Parathyroid adenoma (tissue), 2 donors: ENCODE results near the gene GNA15.

Experiments
- H2AFZ ChIP-seq: fragments of 300-600 bp; sonication (generic); one replicate; pipeline ENCODE4 v1.7.0; 2017; ENCODE audit warnings: antibody characterized with exemption, mild to moderate bottlenecking
- H3K27ac ChIP-seq: fragments of 300-600 bp; sonication (generic); one replicate; pipeline ENCODE4 v1.7.0; 2017
- H3K27me3 ChIP-seq: fragments of 300-600 bp; sonication (generic); one replicate; pipeline ENCODE4 v1.7.0; 2017; ENCODE audit warnings: low read length; ENCODE audit not compliant: control insufficient read depth, insufficient read depth
- H3K36me3 ChIP-seq: fragments of 300-600 bp; sonication (generic); one replicate; pipeline ENCODE4 v1.7.0; 2017; ENCODE audit warnings: low read length; ENCODE audit not compliant: control insufficient read depth, insufficient read depth
- H3K4me1 ChIP-seq: fragments of 300-600 bp; sonication (generic); one replicate; pipeline ENCODE4 v1.7.0; 2017; ENCODE audit warnings: control low read depth
- H3K4me2 ChIP-seq: fragments of 300-600 bp; sonication (generic); one replicate; pipeline ENCODE4 v1.7.0; 2017; ENCODE audit warnings: low read length
- H3K4me3 ChIP-seq: fragments of 300-600 bp; sonication (generic); one replicate; pipeline ENCODE4 v1.7.0; 2017; ENCODE audit warnings: low read depth, low read length
- H3K79me2 ChIP-seq: fragments of 300-600 bp; sonication (generic); one replicate; pipeline ENCODE4 v1.7.0; 2017; ENCODE audit warnings: control low read depth
- H3K9ac ChIP-seq: fragments of 300-600 bp; sonication (generic); one replicate; pipeline ENCODE4 v1.7.0; 2017; ENCODE audit warnings: mild to moderate bottlenecking
- H3K9me3 ChIP-seq: fragments of 300-600 bp; sonication (generic); one replicate; pipeline ENCODE4 v1.7.0; 2017; ENCODE audit warnings: low read length; ENCODE audit not compliant: control insufficient read depth
- TF ChIP-seq, protein P1 (sequence below): fragments of 300-600 bp; sonication (generic); IDR thresholded peaks from one replicate; pipeline ENCODE4 v1.7.0; 2017; ENCODE audit warnings: antibody characterized with exemption, mild to moderate bottlenecking
- donor health status: primary hyperparathyroidism.

The GNA15 gene

DNA sequence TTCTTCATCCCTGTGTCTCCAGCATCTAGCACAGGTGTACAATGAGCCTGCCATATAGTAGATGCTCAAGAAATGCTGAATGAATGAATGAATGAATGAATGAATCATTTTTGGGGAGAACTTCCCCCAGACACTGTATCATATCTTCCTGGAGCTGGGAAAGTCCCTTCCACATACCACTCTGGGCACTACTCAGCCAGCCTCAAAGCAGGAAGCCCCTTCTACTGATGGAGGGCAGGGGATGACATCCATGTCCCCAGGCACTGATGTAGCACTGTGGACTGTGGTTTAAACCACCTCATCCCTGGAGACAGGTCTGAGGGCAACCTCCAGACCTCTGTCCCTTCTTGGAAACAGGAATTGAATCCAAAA lies 4.8 kb downstream of the GNA15 start:
- no peak overlapping the region for H3K4me3 ChIP-seq

GRCh38 chr19:3142292-3142670 lies 6.4 kb downstream of the GNA15 start:
- TF ChIP-seq, protein P1, sequence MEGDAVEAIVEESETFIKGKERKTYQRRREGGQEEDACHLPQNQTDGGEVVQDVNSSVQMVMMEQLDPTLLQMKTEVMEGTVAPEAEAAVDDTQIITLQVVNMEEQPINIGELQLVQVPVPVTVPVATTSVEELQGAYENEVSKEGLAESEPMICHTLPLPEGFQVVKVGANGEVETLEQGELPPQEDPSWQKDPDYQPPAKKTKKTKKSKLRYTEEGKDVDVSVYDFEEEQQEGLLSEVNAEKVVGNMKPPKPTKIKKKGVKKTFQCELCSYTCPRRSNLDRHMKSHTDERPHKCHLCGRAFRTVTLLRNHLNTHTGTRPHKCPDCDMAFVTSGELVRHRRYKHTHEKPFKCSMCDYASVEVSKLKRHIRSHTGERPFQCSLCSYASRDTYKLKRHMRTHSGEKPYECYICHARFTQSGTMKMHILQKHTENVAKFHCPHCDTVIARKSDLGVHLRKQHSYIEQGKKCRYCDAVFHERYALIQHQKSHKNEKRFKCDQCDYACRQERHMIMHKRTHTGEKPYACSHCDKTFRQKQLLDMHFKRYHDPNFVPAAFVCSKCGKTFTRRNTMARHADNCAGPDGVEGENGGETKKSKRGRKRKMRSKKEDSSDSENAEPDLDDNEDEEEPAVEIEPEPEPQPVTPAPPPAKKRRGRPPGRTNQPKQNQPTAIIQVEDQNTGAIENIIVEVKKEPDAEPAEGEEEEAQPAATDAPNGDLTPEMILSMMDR: no peak
- Histone ChIP-seq H3K27ac (peak overlapping the region; percentile 51), H3K27me3 (no peaks in the 10 kb centered on the region), H3K4me1 (no peaks in the 10 kb centered on the region), H3K4me3 (no peak overlapping the region), H3K4me2 (no peak overlapping the region), H3K36me3 (no peaks in the 10 kb centered on the region), H3K9me3 (no peaks in the 10 kb centered on the region), H3K79me2 (no peaks in the 10 kb centered on the region), H2AFZ (no peak overlapping the region), H3K9ac (no peak overlapping the region)

More for the DNA sequence above, 4.8 kb downstream of the GNA15 start:
- Histone ChIP-seq H3K4me2 (no peak overlapping the region), H3K27ac (no peak overlapping the region), H2AFZ (no peak overlapping the region), H3K4me1 (no peaks in the 10 kb centered on the region), H3K9ac (no peak overlapping the region), H3K36me3 (no peaks in the 10 kb centered on the region), H3K27me3 (no peaks in the 10 kb centered on the region), H3K79me2 (no peaks in the 10 kb centered on the region), H3K9me3 (no peaks in the 10 kb centered on the region)
- TF ChIP-seq, protein P1: no peak

DNA sequence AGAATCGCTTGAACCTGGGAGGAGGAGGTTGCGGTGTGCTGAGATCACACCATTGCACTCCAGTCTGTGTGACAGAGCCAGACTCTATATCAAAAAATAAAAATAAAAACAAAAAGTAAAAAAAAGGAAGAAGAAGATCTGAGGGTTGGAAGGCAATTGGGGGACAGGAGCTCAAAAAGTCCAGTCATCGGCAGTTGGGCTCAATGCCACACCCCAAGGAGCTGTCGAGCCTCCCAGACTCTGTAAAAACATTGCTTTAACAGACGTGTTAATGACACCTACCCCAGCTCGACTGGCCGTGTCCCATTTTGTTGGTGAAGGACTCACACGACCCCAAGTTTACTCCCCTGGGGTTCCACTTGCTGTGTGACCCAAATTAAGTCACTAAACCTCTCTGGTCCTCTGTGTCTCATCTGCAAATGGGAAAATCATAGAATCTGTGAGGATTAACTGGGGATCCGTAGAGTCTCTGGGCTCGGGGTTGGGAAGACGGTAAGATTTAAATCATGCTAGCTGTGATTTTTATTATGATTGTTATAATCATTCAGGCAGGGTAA lies 7.0 kb downstream of the GNA15 start:
- Histone ChIP-seq H2AFZ (no peak overlapping the region), H3K4me3 (no peak overlapping the region), H3K9me3 (no peaks in the 10 kb centered on the region), H3K4me1 (no peaks in the 10 kb centered on the region), H3K79me2 (no peaks in the 10 kb centered on the region), H3K27ac (peak overlapping the region; percentile 47), H3K27me3 (no peaks in the 10 kb centered on the region), H3K36me3 (no peaks in the 10 kb centered on the region), H3K9ac (no peak overlapping the region), H3K4me2 (no peak overlapping the region)
- TF ChIP-seq, protein P1: no peak

GRCh38 chr19:3145909-3146676 lies 10.3 kb downstream of the GNA15 start:
- H3K4me1 ChIP-seq: no peaks in the 10 kb centered on the region
- H3K27me3 ChIP-seq: no peaks in the 10 kb centered on the region
- H3K27ac ChIP-seq: no peak overlapping the region
- H3K79me2 ChIP-seq: no peaks in the 10 kb centered on the region
- H3K9ac ChIP-seq: no peak overlapping the region
- no peaks in the 10 kb centered on the region for H3K9me3 ChIP-seq
- no peak overlapping the region for H3K4me2 ChIP-seq
- no peak overlapping the region for H3K4me3 ChIP-seq
- H2AFZ ChIP-seq: no peak overlapping the region
- H3K36me3 ChIP-seq: no peaks in the 10 kb centered on the region
- TF ChIP-seq, protein P1: no peak

- Histone ChIP-seq H3K27me3 (no peaks in the 10 kb centered on the region), H3K9ac (no peak overlapping the region), H2AFZ (no peak overlapping the region), H3K36me3 (no peaks in the 10 kb centered on the region), H3K4me3 (no peak overlapping the region), H3K79me2 (no peaks in the 10 kb centered on the region), H3K9me3 (no peaks in the 10 kb centered on the region), H3K27ac (no peak overlapping the region), H3K4me1 (no peaks in the 10 kb centered on the region), H3K4me2 (no peak overlapping the region)
- TF ChIP-seq, protein P1: peak; percentile 36
These were observed 10.9 kb downstream of the GNA15 start for GRCh38 chr19:3146677-3147100.
